Smooth muscle cell (in vitro differentiated cells): ENCODE results near the gene ZFYVE9. TPM values are rescaled to one million over a fixed set of nuclear protein-coding genes. Genes with fewer than 3 reads are reported as not detected.
"Not testable (repeated sequence)": the region's sequence is repeated elsewhere in the genome, so short reads cannot be mapped to it uniquely, and the experiment has no call there.

Experiments used
- DNase-seq: peaks from one replicate; lab custom pipeline; 2025; ENCODE audit not compliant: unreplicated experiment; lab: John Stamatoyannopoulos, UW
- H2AFZ ChIP-seq: fragments of 200-600 bp; sonication (generic); 2 replicates; pipeline ENCODE4 v1.6.0; 2016; ENCODE audit warnings: antibody characterized with exemption, low read depth, mild to moderate bottlenecking
- H3F3A ChIP-seq: fragments of 200-600 bp; sonication (generic); 2 replicates; pipeline ENCODE4 v1.6.0; 2017; ENCODE audit warnings: antibody characterized with exemption, low read depth
- H3K27ac ChIP-seq: fragments of 200-600 bp; sonication (generic); 2 replicates; pipeline ENCODE4 v1.5.1; 2016; ENCODE audit warnings: low read depth, mild to moderate bottlenecking
- H3K27me3 ChIP-seq: fragments of 200-600 bp; sonication (generic); 2 replicates; pipeline ENCODE4 v1.6.1; 2016; ENCODE audit warnings: low read depth, mild to moderate bottlenecking
- H3K36me3 ChIP-seq: fragments of 200-600 bp; sonication (generic); 2 replicates; pipeline ENCODE4 v1.5.1; 2016; ENCODE audit warnings: low read depth
- H3K4me1 ChIP-seq: fragments of 200-600 bp; sonication (generic); 2 replicates; pipeline ENCODE4 v1.5.1; 2016; ENCODE audit warnings: low read depth
- H3K4me2 ChIP-seq: fragments of 200-600 bp; sonication (generic); 2 replicates; pipeline ENCODE4 v1.6.0; 2016; ENCODE audit warnings: mild to moderate bottlenecking
- H3K4me3 ChIP-seq: fragments of 200-600 bp; sonication (generic); 2 replicates; pipeline ENCODE4 v1.5.1; 2016; ENCODE audit warnings: mild to moderate bottlenecking
- H3K79me2 ChIP-seq: fragments of 200-600 bp; sonication (generic); 2 replicates; pipeline ENCODE4 v1.6.0; 2016; ENCODE audit warnings: low read depth, mild to moderate bottlenecking
- H3K9ac ChIP-seq: fragments of 200-600 bp; sonication (generic); 2 replicates; pipeline ENCODE4 v1.6.0; 2016; ENCODE audit warnings: low read depth
- H3K9me3 ChIP-seq: fragments of 200-600 bp; sonication (generic); replicated peaks from 2 replicates; pipeline ENCODE4 v1.5.1; 2016; ENCODE audit warnings: low read depth
- H4K20me1 ChIP-seq: fragments of 200-600 bp; sonication (generic); 2 replicates; pipeline ENCODE4 v1.6.0; 2016; ENCODE audit warnings: low read depth
- WGBS: methylation state at CpG from one replicate; pipeline ENCODE4 v1.1.7; 2016; ENCODE audit warnings: low lambda C conversion rate; 5-methylcytosine and 5-hydroxymethylcytosine counted together
- polyA plus RNA-seq: library from polyadenylated mRNA; unstranded; fragments of >200 nt; fragmentation: Nextera tagmentation; extraction: Ambion mirVana; gene quantifications from 2 replicates; pipeline ENCODE4 v1.2.1, GENCODE V29; 2016
- total RNA-seq: library from RNA; depleted of rRNA; stranded (reverse); fragments of >200 nt; gene quantifications from 2 replicates; pipeline ENCODE4 v1.2.3, GENCODE V29; 2014
- TF ChIP-seq, protein P1 (sequence below): fragments of 200-600 bp; sonication (generic); IDR thresholded peaks from 2 replicates; pipeline ENCODE4 v1.5.1; 2017; ENCODE audit warnings: borderline replicate concordance, mild to moderate bottlenecking, antibody characterized with exemption; ENCODE audit not compliant: insufficient read depth, poor library complexity, severe bottlenecking

Gene ZFYVE9
- total RNA-seq (19.1 and 19.4 TPM in 2 replicates), polyA plus RNA-seq (2.7 and 4.8 TPM in 2 replicates)

DNA sequence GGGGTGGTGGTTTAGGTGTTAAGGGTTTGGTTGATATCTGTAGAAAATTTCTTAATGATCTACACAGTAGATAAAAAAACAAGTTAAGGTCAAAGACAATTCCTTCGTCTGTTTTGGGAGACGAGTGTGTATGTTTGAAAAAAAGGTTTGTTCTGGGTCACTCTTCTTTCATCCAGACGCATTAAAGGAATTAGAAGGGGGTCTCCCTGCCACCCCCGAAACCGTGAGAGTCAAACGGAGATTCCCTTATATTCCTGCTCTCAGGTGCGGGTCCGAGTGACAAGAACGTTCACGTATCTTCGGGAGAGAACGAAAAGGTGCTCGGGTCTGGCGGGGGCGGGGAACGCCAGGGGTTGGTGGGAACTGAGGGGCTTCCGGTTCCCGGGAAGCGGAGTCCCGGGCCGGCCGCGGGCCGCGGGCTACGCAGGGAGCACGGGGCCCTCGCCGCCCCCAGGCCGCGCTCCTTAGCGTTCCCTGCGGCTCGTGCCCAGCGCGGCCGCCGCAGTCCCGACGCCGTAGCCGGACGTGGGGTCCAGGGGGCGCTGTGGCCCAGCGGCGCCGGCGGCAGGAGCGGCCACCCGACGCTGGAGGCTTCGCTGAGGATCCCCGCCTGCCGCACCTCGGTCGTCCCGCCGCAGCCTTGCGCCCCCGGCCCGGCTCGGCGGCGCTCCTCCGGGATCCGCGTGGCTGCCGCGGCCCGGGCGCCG lies at the start of gene ZFYVE9:
ZFYVE9 (plus strand) TSS at position 577 of the 707 bp plus-strand sequence. CDS start 91,118 bp downstream, outside the sequence.
- DNase-seq, result peak; percentile 41
- peaks cover 11% of the 10 kb centered on the region for H3F3A ChIP-seq

GRCh38 chr1:52094300-52094699 lies 47.6 kb upstream of the ZFYVE9 start:
- not testable (repeated sequence) for H3K27ac ChIP-seq, H3K4me3 ChIP-seq, DNase-seq, H2AFZ ChIP-seq, H3K9me3 ChIP-seq, H4K20me1 ChIP-seq, H3K36me3 ChIP-seq, H3K27me3 ChIP-seq, H3K4me1 ChIP-seq, H3K4me2 ChIP-seq, H3K79me2 ChIP-seq, H3F3A ChIP-seq, H3K9ac ChIP-seq
- 97% methylated on average over 7 of the region's 7 CpGs for WGBS

More for the DNA sequence above, at the start of gene ZFYVE9:
- Histone ChIP-seq H2AFZ (peak within 1 kb of the TSS; percentile 100), H3K27me3 (no peaks in the 10 kb centered on the region), H3K27ac (peak within 1 kb of the TSS; percentile 68), H3K4me1 (peaks cover 9% of the 10 kb centered on the region), H3K79me2 (peaks cover 37% of the 10 kb centered on the region), H3K4me2 (peak within 1 kb of the TSS; percentile 96), H3K4me3 (peak within 1 kb of the TSS; percentile 99), H3K9me3 (no peaks in the 10 kb centered on the region), H3K36me3 (no peaks in the 10 kb centered on the region), H4K20me1 (peaks cover 24% of the 10 kb centered on the region), H3K9ac (peak within 1 kb of the TSS; percentile 90)
- 2% methylated on average over 72 of the region's 72 CpGs for WGBS
- TF ChIP-seq, protein P1, sequence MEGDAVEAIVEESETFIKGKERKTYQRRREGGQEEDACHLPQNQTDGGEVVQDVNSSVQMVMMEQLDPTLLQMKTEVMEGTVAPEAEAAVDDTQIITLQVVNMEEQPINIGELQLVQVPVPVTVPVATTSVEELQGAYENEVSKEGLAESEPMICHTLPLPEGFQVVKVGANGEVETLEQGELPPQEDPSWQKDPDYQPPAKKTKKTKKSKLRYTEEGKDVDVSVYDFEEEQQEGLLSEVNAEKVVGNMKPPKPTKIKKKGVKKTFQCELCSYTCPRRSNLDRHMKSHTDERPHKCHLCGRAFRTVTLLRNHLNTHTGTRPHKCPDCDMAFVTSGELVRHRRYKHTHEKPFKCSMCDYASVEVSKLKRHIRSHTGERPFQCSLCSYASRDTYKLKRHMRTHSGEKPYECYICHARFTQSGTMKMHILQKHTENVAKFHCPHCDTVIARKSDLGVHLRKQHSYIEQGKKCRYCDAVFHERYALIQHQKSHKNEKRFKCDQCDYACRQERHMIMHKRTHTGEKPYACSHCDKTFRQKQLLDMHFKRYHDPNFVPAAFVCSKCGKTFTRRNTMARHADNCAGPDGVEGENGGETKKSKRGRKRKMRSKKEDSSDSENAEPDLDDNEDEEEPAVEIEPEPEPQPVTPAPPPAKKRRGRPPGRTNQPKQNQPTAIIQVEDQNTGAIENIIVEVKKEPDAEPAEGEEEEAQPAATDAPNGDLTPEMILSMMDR, result peak; percentile 59

- H3K79me2 ChIP-seq, result no peaks in the 10 kb centered on the region
- H3K27me3 ChIP-seq, result no peaks in the 10 kb centered on the region
- H3K36me3 ChIP-seq, result no peaks in the 10 kb centered on the region
- TF ChIP-seq, protein P1, result no peak
- 92% methylated on average over 8 of the region's 8 CpGs for whole genome bisulfite sequencing
- no peak overlapping the region for H3K9ac ChIP-seq
- DNase-seq, result no peak
- H3K4me3 ChIP-seq, result no peak overlapping the region
- H4K20me1 ChIP-seq, result no peaks in the 10 kb centered on the region
- no peak overlapping the region for H3K27ac ChIP-seq
- H3K4me2 ChIP-seq, result no peak overlapping the region
- no peak overlapping the region for H2AFZ ChIP-seq
- H3K9me3 ChIP-seq, result no peaks in the 10 kb centered on the region
- H3F3A ChIP-seq, result no peaks in the 10 kb centered on the region
- H3K4me1 ChIP-seq, result peaks cover 4% of the 10 kb centered on the region
Observed at GRCh38 chr1:52096216-52096615, 45.7 kb upstream of the ZFYVE9 start.

GRCh38 chr1:52098139-52098871 lies 43.6 kb upstream of the ZFYVE9 start:
- Histone ChIP-seq H3F3A (no peaks in the 10 kb centered on the region), H3K9ac (no peak overlapping the region), H3K4me3 (no peak overlapping the region), H3K79me2 (no peaks in the 10 kb centered on the region), H3K27ac (no peak overlapping the region), H2AFZ (no peak overlapping the region), H3K36me3 (no peaks in the 10 kb centered on the region), H3K9me3 (no peaks in the 10 kb centered on the region), H4K20me1 (no peaks in the 10 kb centered on the region), H3K4me1 (peaks cover 4% of the 10 kb centered on the region), H3K4me2 (no peak overlapping the region), H3K27me3 (no peaks in the 10 kb centered on the region)
- DNase-seq, result no peak
- WGBS, result 80% methylated on average over 8 of the region's 8 CpGs
- TF ChIP-seq, protein P1, result no peak
